HEK293 (cell line): ENCODE measurements around the gene FLYWCH1.

ENCODE experiments used
- CTCF ChIP-seq: fragments of 450-650 bp; formaldehyde crosslinking; IDR thresholded peaks from 2 replicates; pipeline ENCODE4 v1.5.1; 2016; ENCODE audit warnings: missing biosample characterization, missing genetic modification characterization
- KLF10 ChIP-seq: fragments of 450-650 bp; IDR thresholded peaks from 2 replicates; pipeline ENCODE4 v1.5.1; 2018; ENCODE audit warnings: missing biosample characterization, mild to moderate bottlenecking, missing genetic modification characterization
- ZNF341 ChIP-seq: fragments of 450-650 bp; formaldehyde crosslinking; IDR thresholded peaks from 2 replicates; pipeline ENCODE4; 2016; ENCODE audit warnings: low read depth, missing biosample characterization, missing genetic modification characterization

DNA sequence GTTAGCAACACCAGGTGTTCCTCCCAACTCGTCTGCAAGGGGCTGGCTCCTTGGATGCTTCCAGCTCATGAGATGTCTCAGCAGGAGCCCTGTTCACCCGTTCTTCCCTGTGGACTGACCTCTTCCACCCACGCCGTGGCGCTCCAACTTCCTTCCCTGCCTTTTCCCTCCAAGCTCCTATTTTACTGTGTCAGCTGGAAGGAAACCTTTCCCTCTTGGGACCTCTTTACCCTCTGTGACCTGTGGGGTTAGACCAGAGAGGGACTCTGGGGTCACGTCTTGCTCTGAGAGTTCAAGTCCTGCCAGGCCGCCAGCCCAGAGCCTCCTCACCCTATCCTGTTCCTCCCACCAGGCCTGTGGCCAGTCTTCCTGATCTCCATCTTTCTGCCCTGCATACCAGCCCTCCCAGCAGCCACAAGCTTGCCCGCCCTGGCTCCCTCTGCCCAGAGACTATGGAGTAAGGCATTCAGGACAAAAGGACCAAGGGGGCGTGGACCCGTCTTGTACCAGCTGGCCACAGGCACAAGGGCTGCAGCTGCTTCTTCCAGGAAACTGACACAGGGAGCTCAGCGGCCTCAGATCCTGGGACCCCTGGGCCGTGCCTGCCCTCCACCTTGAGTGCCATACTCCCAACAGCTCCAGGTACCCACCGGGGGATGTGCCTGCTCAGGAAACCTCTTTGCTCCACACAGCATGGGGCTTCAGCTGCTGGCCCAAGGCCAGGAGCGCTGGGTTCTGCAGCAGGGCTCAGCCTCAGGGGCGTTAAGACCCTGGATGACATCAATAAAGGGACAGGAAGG lies 60.5 kb downstream of the FLYWCH1 start:
- no peak; the same call in 1 of the 2 replicates for TF ChIP-seq KLF10 (tag by site-specific recombination)
- no peak for TF ChIP-seq ZNF341
- no peak for TF ChIP-seq CTCF (tag by site-specific recombination)
